Measurements from ENCODE around the gene HAND2. TPM values are rescaled to one million over a fixed set of nuclear protein-coding genes. Genes with fewer than 3 reads are reported as not detected.

The HAND2 gene
- total RNA-seq, 2 donors from 2014 or later = not detected

GRCh38 chr4:173499658-173500535, 30.1 kb downstream of the HAND2 start:
- peaks cover 4% of the 10 kb centered on the region for H3K36me3 Mint-ChIP-seq (ENCODE audit: low read depth)
- peaks cover 83% of the 10 kb centered on the region for H3K27me3 Mint-ChIP-seq
- no peak overlapping the region for H3K4me3 Mint-ChIP-seq
- peaks cover 6% of the 10 kb centered on the region for H3K4me1 Mint-ChIP-seq
- H3K27ac Mint-ChIP-seq = no peak overlapping the region
- H3K9me3 ChIP-seq (ENCODE audit: control insufficient read depth, low read length, poor library complexity, severe bottlenecking) = no peaks in the 10 kb centered on the region
- ATAC-seq = no peak
- no peak for DNase-seq

DNA sequence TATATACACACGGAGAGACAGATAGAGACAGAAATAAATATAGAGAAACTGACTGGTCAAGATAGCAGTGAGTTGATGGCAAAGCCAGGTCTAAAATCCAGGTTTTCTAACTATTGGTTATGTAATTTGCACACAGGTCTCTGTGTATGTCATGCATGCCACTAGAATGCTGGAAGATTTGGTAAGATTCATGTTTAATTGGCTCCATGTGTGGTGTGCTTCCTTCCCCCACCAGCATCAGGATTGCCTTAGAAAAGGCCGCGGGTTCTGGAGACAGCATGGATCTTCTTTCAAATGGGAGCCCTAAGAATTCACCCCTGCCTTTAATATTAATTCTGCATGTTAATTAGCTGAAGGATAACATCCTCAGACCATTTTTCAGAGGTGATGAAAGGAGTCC, 31.3 kb downstream of the HAND2 start:
- H3K27ac Mint-ChIP-seq = no peak overlapping the region
- no peak for DNase-seq
- H3K27me3 Mint-ChIP-seq = peaks cover 76% of the 10 kb centered on the region
- no peaks in the 10 kb centered on the region for H3K9me3 ChIP-seq (ENCODE audit: control insufficient read depth, low read length, poor library complexity, severe bottlenecking)
- H3K36me3 Mint-ChIP-seq (ENCODE audit: low read depth) = peaks cover 4% of the 10 kb centered on the region
- no peak overlapping the region for H3K4me3 Mint-ChIP-seq
- H3K4me1 Mint-ChIP-seq = peaks cover 15% of the 10 kb centered on the region
- ATAC-seq = no peak

DNA sequence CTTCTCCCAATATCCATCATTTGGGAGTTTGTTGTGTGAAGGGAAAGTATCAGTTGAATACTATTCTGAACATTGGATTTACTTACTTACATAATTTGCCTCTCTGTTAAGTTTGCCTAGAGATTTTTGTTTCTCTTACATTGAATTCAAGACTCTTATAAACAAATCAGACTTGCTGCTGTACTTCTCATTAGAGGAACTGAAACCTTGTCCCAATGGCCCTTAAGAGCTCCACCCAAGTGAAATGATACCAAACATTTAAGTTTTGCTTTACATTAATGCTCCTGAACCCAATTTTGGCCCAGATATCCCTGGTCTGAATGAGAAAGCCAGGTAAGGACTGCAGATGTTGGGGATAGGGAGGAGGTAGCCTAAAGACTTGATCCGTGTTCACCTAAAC, 32.0 kb downstream of the HAND2 start:
- Mint-ChIP-seq H3K4me1 (peaks cover 18% of the 10 kb centered on the region), H3K36me3 (ENCODE audit: low read depth) (peaks cover 4% of the 10 kb centered on the region), H3K4me3 (no peak overlapping the region), H3K27me3 (peaks cover 68% of the 10 kb centered on the region), H3K27ac (no peak overlapping the region)
- ATAC-seq (no peak), DNase-seq (no peak)
- H3K9me3 ChIP-seq (ENCODE audit: control insufficient read depth, low read length, poor library complexity, severe bottlenecking) = no peaks in the 10 kb centered on the region

GRCh38 chr4:173494013-173494970, 35.7 kb downstream of the HAND2 start:
- peak in 2 of 3 donors; percentile 21 to 38 for DNase-seq
- Mint-ChIP-seq H3K27me3 (peaks cover 34% of the 10 kb centered on the region), H3K4me1 (peaks cover 25% of the 10 kb centered on the region), H3K4me3 (peak overlapping the region; percentile 91), H3K36me3 (ENCODE audit: low read depth) (peaks cover 4% of the 10 kb centered on the region), H3K27ac (peak overlapping the region; percentile 27)
- H3K9me3 ChIP-seq (ENCODE audit: control insufficient read depth, low read length, poor library complexity, severe bottlenecking) = no peaks in the 10 kb centered on the region
- peak; percentile 98 for ATAC-seq

DNA sequence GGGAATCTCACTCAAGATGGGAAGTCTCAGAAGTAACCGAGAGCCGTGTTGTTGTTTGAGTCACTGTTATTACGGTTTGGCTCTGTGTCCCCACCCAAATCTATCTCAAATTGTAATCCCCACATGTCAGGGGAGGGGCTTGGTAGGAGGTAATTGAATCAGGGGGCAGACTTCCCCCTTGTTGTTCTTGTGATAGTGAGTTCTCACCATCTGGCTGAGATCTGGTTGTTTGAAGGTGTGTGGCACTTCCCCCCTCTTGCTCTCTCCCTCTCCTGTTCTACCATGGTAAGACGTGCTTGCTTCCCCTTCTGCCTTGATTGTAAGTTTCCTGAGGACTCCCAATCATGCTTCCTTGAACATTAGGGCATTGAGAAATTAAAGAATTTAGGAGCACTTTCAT, 37.0 kb downstream of the HAND2 start:
- Mint-ChIP-seq H3K27ac (no peak overlapping the region), H3K4me1 (peaks cover 25% of the 10 kb centered on the region), H3K4me3 (peak overlapping the region; percentile 36), H3K27me3 (peaks cover 28% of the 10 kb centered on the region), H3K36me3 (ENCODE audit: low read depth) (peaks cover 4% of the 10 kb centered on the region)
- H3K9me3 ChIP-seq (ENCODE audit: control insufficient read depth, low read length, poor library complexity, severe bottlenecking) = no peaks in the 10 kb centered on the region
- ATAC-seq = no peak
- DNase-seq = no peak

DNA sequence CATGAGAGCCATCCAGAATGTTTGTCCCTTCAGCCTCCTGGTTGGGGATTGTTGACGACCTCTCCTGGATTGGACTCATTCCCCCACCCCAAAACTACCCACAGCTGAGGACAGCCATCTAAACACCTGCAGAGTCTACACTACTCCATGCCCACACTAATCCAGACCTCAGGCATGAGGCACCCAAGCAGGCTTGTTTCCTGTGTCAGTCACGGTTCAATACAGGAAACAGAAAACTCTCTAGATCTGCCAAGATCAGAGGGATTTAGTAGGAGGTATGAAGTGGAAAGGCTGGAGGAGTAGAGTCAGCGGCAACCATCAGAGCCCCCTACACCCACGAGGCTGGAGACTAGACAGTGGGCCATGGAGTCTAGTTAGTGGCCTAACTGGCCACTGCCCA, 37.7 kb downstream of the HAND2 start:
- DNase-seq (no peak), ATAC-seq (no peak)
- H3K27ac Mint-ChIP-seq = no peak overlapping the region
- no peak overlapping the region for H3K4me3 Mint-ChIP-seq
- no peaks in the 10 kb centered on the region for H3K9me3 ChIP-seq (ENCODE audit: control insufficient read depth, low read length, poor library complexity, severe bottlenecking)
- H3K4me1 Mint-ChIP-seq = peaks cover 25% of the 10 kb centered on the region
- H3K27me3 Mint-ChIP-seq = peaks cover 24% of the 10 kb centered on the region
- H3K36me3 Mint-ChIP-seq (ENCODE audit: low read depth) = peaks cover 4% of the 10 kb centered on the region

DNA sequence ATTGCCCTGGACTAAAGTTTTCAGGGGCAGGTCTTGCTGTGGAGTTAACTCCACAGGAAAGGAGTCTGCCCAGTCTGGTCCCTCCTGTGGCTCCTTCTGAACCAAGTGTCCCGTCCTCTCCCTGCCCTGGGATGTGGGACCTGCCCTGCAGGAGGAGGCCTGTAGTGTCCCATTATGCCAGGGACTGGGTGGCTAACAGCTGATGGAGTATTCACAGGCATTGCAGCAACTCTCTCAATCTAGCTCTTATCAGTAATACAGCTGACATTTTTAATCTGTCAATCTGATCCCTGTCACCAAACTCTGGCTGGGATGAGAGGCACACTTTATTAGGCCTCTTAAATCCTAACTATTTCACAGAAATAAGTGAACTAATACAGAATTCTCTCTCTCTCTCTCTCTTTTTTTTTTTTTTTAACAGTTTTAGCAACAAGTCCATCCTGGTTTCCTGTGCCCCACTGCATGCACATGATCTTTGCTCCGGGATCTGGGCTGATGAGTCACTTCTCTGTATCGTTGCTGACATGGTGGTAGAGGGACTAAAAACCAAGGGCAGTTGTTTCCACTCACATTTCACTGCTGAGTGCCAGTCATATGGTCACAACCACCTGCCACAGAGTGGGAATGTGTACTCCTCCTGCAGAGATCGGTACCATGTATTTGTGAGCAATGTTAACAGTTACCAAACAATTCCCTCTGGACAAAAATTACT, 39.1 kb downstream of the HAND2 start:
- ATAC-seq = no peak

GRCh38 chr4:173490256-173490655, 39.8 kb downstream of the HAND2 start:
- ATAC-seq = no peak
- no peak for DNase-seq
- peaks cover 4% of the 10 kb centered on the region for H3K27me3 Mint-ChIP-seq
- H3K9me3 ChIP-seq (ENCODE audit: control insufficient read depth, low read length, poor library complexity, severe bottlenecking) = no peaks in the 10 kb centered on the region
- H3K27ac Mint-ChIP-seq = no peak overlapping the region
- no peak overlapping the region for H3K4me3 Mint-ChIP-seq
- H3K36me3 Mint-ChIP-seq (ENCODE audit: low read depth) = no peaks in the 10 kb centered on the region
- peaks cover 22% of the 10 kb centered on the region for H3K4me1 Mint-ChIP-seq

More for the DNA sequence above, 39.1 kb downstream of the HAND2 start:
- Mint-ChIP-seq H3K36me3 (ENCODE audit: low read depth) (peaks cover 2% of the 10 kb centered on the region), H3K4me3 (no peak overlapping the region), H3K27ac (no peak overlapping the region), H3K27me3 (peaks cover 10% of the 10 kb centered on the region), H3K4me1 (peaks cover 24% of the 10 kb centered on the region)
- no peak for DNase-seq
- no peaks in the 10 kb centered on the region for H3K9me3 ChIP-seq (ENCODE audit: control insufficient read depth, low read length, poor library complexity, severe bottlenecking)

DNA sequence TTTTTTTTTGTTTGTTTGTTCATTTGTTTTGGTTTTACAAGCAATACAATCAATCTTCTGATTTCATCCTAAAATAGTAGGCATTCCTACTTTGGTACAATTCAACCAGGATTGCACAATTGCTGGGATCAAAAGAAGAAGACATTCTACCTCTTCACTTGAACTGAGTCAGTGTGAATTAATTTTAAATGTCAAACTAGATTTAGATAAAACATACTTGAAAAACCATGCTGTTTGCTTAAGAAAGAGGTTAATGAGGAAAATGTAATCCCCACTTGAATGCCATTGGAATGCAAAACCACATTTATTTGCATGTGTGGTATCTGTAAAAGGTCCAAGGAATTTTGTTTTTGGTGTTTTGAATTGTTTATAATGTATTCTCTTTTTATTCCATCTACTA, 40.5 kb downstream of the HAND2 start:
- H3K27me3 Mint-ChIP-seq = peaks cover 2% of the 10 kb centered on the region
- peaks cover 19% of the 10 kb centered on the region for H3K4me1 Mint-ChIP-seq
- no peaks in the 10 kb centered on the region for H3K9me3 ChIP-seq (ENCODE audit: control insufficient read depth, low read length, poor library complexity, severe bottlenecking)
- H3K27ac Mint-ChIP-seq = no peak overlapping the region
- ATAC-seq (no peak), DNase-seq (no peak)
- no peaks in the 10 kb centered on the region for H3K36me3 Mint-ChIP-seq (ENCODE audit: low read depth)
- H3K4me3 Mint-ChIP-seq = no peak overlapping the region

- ATAC-seq = no peak
- H3K9me3 ChIP-seq (ENCODE audit: control insufficient read depth, low read length, poor library complexity, severe bottlenecking) = no peaks in the 10 kb centered on the region
- no peak overlapping the region for H3K27ac Mint-ChIP-seq
- H3K4me1 Mint-ChIP-seq = peaks cover 13% of the 10 kb centered on the region
- DNase-seq = no peak
- no peaks in the 10 kb centered on the region for H3K27me3 Mint-ChIP-seq
- no peaks in the 10 kb centered on the region for H3K36me3 Mint-ChIP-seq (ENCODE audit: low read depth)
- no peak overlapping the region for H3K4me3 Mint-ChIP-seq
These were observed 41.4 kb downstream of the HAND2 start for GRCh38 chr4:173488656-173489055.

GRCh38 chr4:173488074-173488473, 42.0 kb downstream of the HAND2 start:
- no peaks in the 10 kb centered on the region for H3K9me3 ChIP-seq (ENCODE audit: control insufficient read depth, low read length, poor library complexity, severe bottlenecking)
- Mint-ChIP-seq H3K27ac (no peak overlapping the region), H3K36me3 (ENCODE audit: low read depth) (no peaks in the 10 kb centered on the region), H3K27me3 (no peaks in the 10 kb centered on the region), H3K4me1 (peaks cover 11% of the 10 kb centered on the region), H3K4me3 (no peak overlapping the region)
- no peak for ATAC-seq
- no peak for DNase-seq

- Mint-ChIP-seq H3K27me3 (no peaks in the 10 kb centered on the region), H3K4me3 (no peak overlapping the region), H3K36me3 (ENCODE audit: low read depth) (no peaks in the 10 kb centered on the region), H3K4me1 (peaks cover 7% of the 10 kb centered on the region), H3K27ac (no peak overlapping the region)
- DNase-seq = no peak
- H3K9me3 ChIP-seq (ENCODE audit: control insufficient read depth, low read length, poor library complexity, severe bottlenecking) = no peaks in the 10 kb centered on the region
- ATAC-seq = no peak
These were observed 43.2 kb downstream of the HAND2 start for GRCh38 chr4:173486714-173487392.
